Left ventricle myocardium superior (tissue), 1 donor: Measurements from ENCODE around the gene GASK1B. TPM values are rescaled to one million over a fixed set of nuclear protein-coding genes. Genes with fewer than 3 reads are reported as not detected.

Experiments
- ATAC-seq: fragments of 200-7000 bp; cut with Tn5 transposase; one replicate; pipeline ENCODE4 v1.9.1; 2020; ENCODE audit warnings: mild to moderate bottlenecking, moderate library complexity
- DNase-seq: peaks from one replicate; pipeline ENCODE4 v3.0.0-alpha.2; 2020
- intact Hi-C: fragments of 100-400 bp; cut with micrococcal nuclease; formaldehyde crosslinking; loops from one replicate; pipeline ENCODE4 v1.11.0; 2022
- long read RNA-seq: library from polyadenylated mRNA; unstranded; transcript quantifications from one replicate; pipeline ENCODE4 v2.0.0, GENCODE V29; 2021
- total RNA-seq: library from RNA; stranded (reverse); fragmentation: NEBNext Ultra II Directional; extraction: Animal tissue kit (Norgen Biotek cat#: 25700); gene quantifications from one replicate; pipeline ENCODE4 v1.2.1, GENCODE V29; 2021
- donor health status: DM: no; HTN: yes; CAD: no; lungs with severe emphysema.

Gene GASK1B
- 63.4 TPM for total RNA-seq
- long read RNA-seq, full-length matches to known transcripts: 15 of 70 reads
- long read RNA-seq, partial matches to known transcripts: 47 of 70 reads
- long read RNA-seq, other reads (novel, unspliced or antisense): 8 of 70 reads

DNA sequence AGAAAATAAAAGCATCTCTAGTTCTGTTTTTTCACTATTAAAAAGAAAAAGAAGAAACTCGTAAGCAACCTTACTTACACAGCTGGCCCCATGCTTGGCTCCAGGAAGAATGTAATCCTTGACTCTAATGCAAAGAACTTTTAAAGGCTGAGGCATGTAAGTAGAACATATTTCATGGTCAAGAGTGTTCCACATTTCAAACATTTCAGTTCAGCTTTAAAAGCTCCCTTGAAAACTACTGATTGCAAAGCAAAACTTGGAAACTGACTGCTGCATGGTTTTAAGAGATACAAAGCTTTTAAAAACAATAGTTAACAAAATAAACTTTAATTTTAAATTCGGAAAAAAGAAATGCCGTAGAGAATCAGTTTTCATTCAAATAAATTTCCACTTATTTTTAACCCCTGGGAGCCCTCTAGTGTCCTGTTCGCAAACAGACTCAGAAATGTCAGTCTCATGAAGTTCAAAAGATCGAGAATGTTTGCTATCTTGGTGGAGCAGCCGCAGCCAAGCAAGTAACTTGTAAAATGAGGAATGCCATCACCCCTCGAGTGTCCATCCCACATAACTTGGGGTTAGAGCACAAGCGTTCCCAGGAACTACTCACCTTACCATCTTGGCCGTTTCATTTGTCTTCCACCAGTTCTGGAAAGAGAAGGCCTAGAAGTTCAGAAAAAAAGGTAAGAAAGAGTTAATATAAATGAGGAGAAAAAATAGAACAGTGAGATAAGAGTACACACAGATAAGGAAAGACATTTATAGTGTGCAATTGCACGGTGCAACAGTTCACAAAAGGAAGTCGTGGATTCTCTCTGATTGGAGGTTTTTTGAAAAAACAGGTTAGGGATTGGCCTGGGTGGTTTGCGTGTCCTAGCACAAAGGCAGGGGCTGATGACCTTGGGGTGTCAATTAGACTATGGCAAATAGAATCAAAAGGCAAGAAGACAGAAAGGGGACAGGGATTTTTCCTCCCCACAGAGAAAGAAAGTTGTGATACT is at the start of gene GASK1B:
Gene GASK1B, minus strand, starts transcription at position 765 of the 998 bp plus-strand sequence. CDS start 1,650 bp downstream, outside the sequence.
- ATAC-seq: peak; percentile 67
- DNase-seq: no peak
- intact Hi-C loops: loop anchor here (2.0 kb wide), 1 partner anchor 180 kb away; no protein-coding TSS in a partner anchor

DNA sequence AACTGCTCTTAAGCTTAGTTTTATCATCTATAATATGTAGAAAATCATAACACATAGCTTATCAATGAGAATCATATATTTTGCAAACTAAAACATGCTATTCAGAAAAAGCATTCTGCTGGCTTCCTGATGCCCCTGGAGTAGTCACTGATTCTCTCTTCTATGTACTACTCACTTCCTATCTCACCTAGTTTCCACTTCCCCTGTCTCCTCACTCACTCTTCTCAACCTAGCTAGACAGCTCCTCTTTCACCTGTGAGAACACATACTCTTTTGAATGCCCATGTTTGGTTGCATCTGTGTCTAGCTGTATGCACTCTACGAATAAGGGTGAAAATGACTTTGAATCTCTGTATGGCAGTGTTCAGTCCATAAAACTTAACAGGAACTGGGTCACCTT is 46.8 kb upstream of the GASK1B start:
- intact Hi-C loops: no loop called here
- no peak for ATAC-seq

DNA sequence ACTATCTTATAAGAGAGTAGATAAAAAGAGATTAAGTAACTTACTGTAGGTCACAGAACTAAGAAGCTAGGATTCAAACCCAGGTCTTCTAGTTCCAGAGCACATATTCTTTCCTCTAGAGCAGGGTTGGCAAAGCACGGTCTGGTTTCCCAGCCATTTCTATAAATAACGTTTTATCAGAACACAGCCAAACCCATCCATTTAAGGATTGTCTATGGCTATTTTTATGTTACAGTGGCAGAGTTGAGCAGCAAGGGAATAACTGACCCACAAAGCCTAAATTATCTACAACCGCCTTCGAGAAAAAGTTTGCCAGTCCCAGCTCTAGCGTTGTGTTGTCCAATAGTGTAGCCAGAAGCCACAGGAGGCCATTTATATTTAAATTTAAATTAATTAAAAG is 44.9 kb upstream of the GASK1B start:
- ATAC-seq: peak; percentile 96
- DNase-seq: no peak
- intact Hi-C loops: no loop called here

More for the DNA sequence above, 46.8 kb upstream of the GASK1B start:
- DNase-seq: no peak

GRCh38 chr4:158214856-158215255 is 42.0 kb upstream of the GASK1B start:
- intact Hi-C loops: no loop called here
- DNase-seq (no peak), ATAC-seq (no peak)

DNA sequence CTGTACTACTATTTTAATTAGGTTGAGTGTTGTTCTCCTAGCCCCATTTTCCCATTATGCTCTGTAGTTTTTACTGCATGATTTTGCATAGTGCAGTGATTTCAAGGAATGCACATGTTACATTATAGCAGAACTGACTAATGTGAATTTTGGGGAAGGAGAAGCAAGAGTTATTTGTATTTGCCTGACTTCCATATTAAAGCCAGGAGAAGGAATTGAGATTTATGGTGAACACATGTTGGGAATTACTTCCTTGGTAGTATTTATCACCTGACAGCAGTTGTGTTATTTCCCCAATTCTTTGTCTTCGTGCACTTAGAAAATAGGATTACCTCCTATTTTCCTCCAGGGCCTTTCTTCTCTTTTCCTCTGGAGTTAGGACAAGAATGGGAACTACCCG is 40.6 kb upstream of the GASK1B start:
- no peak for DNase-seq
- intact Hi-C loops: no loop called here
- ATAC-seq: no peak

DNA sequence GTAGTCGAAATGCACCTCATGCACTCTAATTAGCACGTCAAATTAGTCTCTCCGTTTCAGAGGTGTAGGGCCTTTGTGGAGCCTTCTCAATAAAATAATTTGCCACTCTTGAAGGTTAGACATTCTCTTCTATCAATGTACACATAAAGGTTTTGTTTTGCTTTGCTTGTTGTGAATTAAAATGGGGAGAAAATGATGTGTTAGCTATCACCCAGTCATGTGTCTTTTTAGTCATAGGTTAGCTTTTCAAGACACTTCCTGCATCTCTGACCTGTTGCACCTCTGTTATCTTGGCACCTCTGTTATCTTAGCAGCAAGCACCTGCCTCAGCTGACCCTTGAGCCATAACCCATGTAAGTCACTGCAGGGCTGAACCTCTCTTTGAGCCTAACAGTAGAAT is 38.4 kb upstream of the GASK1B start:
- DNase-seq (no peak), ATAC-seq (no peak)
- intact Hi-C loops: no loop called here

DNA sequence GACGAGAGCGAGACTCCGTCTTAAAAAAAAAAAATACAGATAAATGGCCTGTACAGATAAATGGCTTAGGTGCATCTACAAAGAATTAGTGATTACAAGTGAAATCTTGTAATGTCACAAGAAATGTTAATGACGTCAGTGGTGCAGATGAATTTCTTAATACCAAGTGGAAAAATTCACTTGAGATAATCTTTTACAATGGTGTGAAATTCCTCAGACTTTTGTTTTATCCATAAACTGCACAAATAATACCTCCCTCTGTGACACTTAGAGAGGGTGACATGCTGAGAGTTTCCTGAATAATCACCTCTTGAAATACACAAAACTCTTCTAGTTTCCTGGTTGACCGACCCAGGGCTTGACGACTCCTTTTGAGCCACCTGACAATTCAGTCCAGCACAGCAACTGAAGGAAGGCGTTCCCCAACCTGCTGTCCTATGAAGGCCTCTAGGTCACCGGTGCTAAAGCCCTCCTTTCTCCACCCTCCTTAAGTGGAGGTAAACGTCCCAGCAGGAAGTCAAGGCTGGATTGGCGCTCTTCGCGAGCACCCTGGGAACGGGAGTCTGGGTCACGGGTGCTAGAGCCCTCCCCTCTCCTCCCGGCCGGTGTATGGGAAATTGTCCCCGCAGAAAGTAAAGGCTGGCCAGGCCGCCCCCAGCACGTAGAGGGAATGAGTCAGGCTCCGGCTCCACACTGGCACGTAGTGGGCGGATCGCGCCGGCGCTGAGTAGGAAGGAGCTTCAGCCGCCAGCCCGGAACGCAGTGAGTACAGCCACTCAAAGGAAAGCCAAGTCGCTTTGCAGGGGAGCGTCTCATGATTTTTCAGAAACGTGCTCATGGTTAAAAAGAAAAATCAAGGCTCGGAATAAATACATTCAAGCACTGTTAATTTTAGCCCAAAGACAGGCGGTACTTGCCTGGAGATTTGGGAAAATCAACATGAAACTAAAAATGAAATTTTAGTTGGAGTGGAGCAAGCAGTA is 37.3 kb upstream of the GASK1B start, which contains the start of gene TMEM144:
Gene TMEM144, plus strand, starts transcription at position 662 of the 983 bp plus-strand sequence. CDS start 2,182 bp downstream, outside the sequence.
- DNase-seq (peak; percentile 95), ATAC-seq (peak; percentile 99)
- intact Hi-C loops: no loop called here

- no peak for DNase-seq
- ATAC-seq: peak; percentile 23
- intact Hi-C loops: no loop called here
Observed at GRCh38 chr4:158208963-158209640, 36.3 kb upstream of the GASK1B start.

GRCh38 chr4:158203929-158204328 is 31.1 kb upstream of the GASK1B start:
- ATAC-seq (no peak), DNase-seq (no peak)
- intact Hi-C loops: no loop called here

DNA sequence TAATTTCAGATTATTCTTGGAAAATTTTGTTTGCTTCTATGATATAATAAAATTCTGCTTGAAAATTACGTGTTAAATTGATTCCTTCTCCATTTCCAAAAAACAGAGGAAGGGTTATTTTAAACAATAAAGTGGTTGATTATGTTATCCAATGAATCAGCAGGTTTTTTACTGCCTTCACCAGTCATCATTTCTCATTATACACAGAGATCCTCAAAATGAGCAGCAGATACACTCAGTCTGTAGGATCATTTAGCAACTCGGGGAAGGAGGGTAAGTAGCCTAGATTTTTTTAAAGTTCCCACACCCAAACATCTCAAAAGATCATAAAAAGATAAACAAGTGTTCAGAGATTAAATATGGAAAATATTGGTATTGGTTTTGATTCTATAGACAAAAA is 30.6 kb upstream of the GASK1B start:
- intact Hi-C loops: no loop called here
- DNase-seq: no peak
- no peak for ATAC-seq

GRCh38 chr4:158202481-158202880 is 29.7 kb upstream of the GASK1B start:
- DNase-seq: no peak
- intact Hi-C loops: no loop called here
- ATAC-seq: no peak

- no peak for ATAC-seq
- intact Hi-C loops: no loop called here
- DNase-seq: no peak
Observed at GRCh38 chr4:158201876-158202275, 29.1 kb upstream of the GASK1B start.

DNA sequence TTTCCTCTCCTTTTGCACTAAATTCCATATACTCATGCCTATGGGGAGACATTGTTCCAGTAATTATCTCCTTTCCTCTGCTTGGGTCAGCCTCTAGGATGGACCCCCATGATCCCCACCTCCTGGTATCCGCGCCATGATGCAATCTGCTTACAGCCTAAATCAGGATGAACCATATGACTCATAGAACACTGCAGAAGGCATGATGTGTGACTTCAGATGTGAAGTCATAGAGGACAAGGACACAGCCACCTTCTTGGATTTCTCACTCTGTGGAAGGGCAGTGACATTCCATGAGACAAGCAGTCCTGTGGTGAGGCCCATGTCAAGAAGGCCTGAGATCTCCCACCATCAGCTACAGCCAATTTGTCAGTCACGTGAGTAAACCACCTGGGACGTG is 28.5 kb upstream of the GASK1B start:
- intact Hi-C loops: no loop called here
- no peak for DNase-seq
- ATAC-seq: no peak

GRCh38 chr4:158200214-158200613 is 27.4 kb upstream of the GASK1B start:
- DNase-seq: no peak
- ATAC-seq: no peak
- intact Hi-C loops: no loop called here

- DNase-seq: no peak
- intact Hi-C loops: no loop called here
- ATAC-seq: no peak
Observed at GRCh38 chr4:158197194-158197776, 24.5 kb upstream of the GASK1B start.

GRCh38 chr4:158195297-158195696 is 22.5 kb upstream of the GASK1B start:
- ATAC-seq (no peak), DNase-seq (no peak)
- intact Hi-C loops: no loop called here

GRCh38 chr4:158193171-158193749 is 20.4 kb upstream of the GASK1B start:
- DNase-seq (no peak), ATAC-seq (peak; percentile 70)
- intact Hi-C loops: loop anchor here (2.0 kb wide), 1 partner anchor 60 kb away; no protein-coding TSS in a partner anchor
